ENCODE results near the gene CMIP.

- TF ChIP-seq PKNOX1 (IDR thresholded peaks at IDR 0.05) (no peak), POLR2AphosphoS5 (IDR thresholded peaks at IDR 0.05; ENCODE audit: low read length) (no peak), HCFC1 (IDR thresholded peaks at IDR 0.05; ENCODE audit: low read length) (no peak), CTCF (IDR thresholded peaks at IDR 0.05 in 2 of 3, conservative IDR thresholded peaks at IDR 0.05 in 1 of 3; ENCODE audit: control insufficient read depth in 2 of 3, extremely low read depth in 1 of 3, insufficient read depth in 1 of 3, low read depth in 3 of 3, low read length in 3 of 3) (no peak)
Measured at GRCh38 chr16:81597079-81597658, 152.6 kb downstream of the CMIP start.

Data from GM12878 (cell line).